GM21381 (cell line): Measurements from ENCODE around the gene FBXL16.

ENCODE experiments used
- ATAC-seq: cut with Tn5 transposase; IDR thresholded peaks from one replicate; pipeline ENCODE4 v1.9.1; 2021; ENCODE audit warnings: mild to moderate bottlenecking, moderate library complexity; ENCODE audit not compliant: unreplicated experiment

Gene FBXL16

GRCh38 chr16:678858-679813 lies 26.5 kb downstream of the FBXL16 start:
- ATAC-seq, result no peak

GRCh38 chr16:678209-678857 lies 27.3 kb downstream of the FBXL16 start:
- no peak for ATAC-seq

- no peak for ATAC-seq
Observed at GRCh38 chr16:677316-678190, 28.0 kb downstream of the FBXL16 start.

- ATAC-seq, result no peak
Observed at GRCh38 chr16:676913-677312, 28.7 kb downstream of the FBXL16 start.

GRCh38 chr16:676565-676902 lies 29.1 kb downstream of the FBXL16 start:
- ATAC-seq, result no peak

- ATAC-seq, result no peak
Observed at GRCh38 chr16:675884-676564, 29.6 kb downstream of the FBXL16 start.

- ATAC-seq, result no peak
Observed at GRCh38 chr16:674968-675883, 30.4 kb downstream of the FBXL16 start, which contains the start of gene RHBDL1. TSS of gene RHBDL1 (plus strand) at chr16:675671. CDS start at chr16:675791, 120 bp downstream.

- no peak for ATAC-seq
Observed at GRCh38 chr16:674214-674881, 31.3 kb downstream of the FBXL16 start.

GRCh38 chr16:673399-673991 lies 32.1 kb downstream of the FBXL16 start:
- no peak for ATAC-seq

GRCh38 chr16:672851-673250 lies 32.8 kb downstream of the FBXL16 start:
- ATAC-seq, result no peak

GRCh38 chr16:672371-672770 lies 33.2 kb downstream of the FBXL16 start:
- no peak for ATAC-seq

GRCh38 chr16:671353-672131 lies 34.1 kb downstream of the FBXL16 start:
- ATAC-seq, result no peak

GRCh38 chr16:670485-671352 lies 34.9 kb downstream of the FBXL16 start:
- no peak for ATAC-seq

GRCh38 chr16:669666-670065 lies 35.9 kb downstream of the FBXL16 start:
- ATAC-seq, result no peak

- ATAC-seq, result no peak
Observed at GRCh38 chr16:668519-669171, 37.0 kb downstream of the FBXL16 start.

- ATAC-seq, result peak; percentile 83
Observed at GRCh38 chr16:667780-668518, 37.7 kb downstream of the FBXL16 start, which contains the start of gene RHOT2. TSS of gene RHOT2 (plus strand) at chr16:668132. CDS start at chr16:668200, 68 bp downstream.
